NCI-H345 (cell line): Measurements from ENCODE around the gene NXPH3.
"Not testable (repeated sequence)": the region's sequence is repeated elsewhere in the genome, so short reads cannot be mapped to it uniquely, and the experiment has no call there.

Source experiments
- DNase-seq: peaks from one replicate; lab custom pipeline; 2025; lab: John Stamatoyannopoulos, UW

The NXPH3 gene

GRCh38 chr17:49554694-49555494, 20.8 kb upstream of the NXPH3 start:
- DNase-seq, result no peak

DNA sequence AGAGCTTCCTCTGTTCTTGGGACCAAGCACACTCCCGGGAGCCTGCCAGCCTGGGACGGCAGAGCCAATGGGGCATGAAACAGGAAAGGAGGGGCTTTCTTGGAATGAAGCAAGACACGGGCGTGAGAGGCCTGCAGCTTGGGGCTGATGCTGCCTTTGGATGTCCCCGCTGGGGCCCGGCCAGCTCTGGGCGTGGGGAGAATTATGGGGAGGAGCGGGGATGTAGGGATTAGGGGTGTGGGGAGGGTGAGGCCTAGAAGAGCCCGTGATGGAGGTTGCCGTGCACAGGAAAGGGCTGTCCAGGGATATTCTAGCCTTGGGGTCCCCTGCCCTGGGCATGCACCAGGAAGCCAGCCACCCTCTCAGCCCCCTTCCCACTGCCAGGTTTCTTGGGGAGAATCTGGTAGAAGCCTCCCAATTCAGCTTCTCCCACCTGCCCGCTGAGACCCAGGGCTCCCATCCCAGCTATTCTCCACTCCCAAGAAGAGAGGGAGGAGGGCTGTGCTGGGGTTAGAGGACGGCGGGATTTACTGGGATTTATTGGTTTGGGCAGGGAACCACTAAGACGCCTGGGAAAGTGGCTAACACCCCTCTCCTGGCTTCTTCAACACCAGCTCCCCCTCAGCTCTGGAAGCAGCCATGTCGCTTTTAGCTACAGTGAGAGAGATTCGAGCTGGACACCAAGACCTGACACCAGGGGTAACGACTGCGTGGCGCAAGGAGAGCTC, 20.0 kb upstream of the NXPH3 start:
- DNase-seq, result no peak

- peak; percentile 68 for DNase-seq
These were observed 19.3 kb upstream of the NXPH3 start for GRCh38 chr17:49556223-49556943.

DNA sequence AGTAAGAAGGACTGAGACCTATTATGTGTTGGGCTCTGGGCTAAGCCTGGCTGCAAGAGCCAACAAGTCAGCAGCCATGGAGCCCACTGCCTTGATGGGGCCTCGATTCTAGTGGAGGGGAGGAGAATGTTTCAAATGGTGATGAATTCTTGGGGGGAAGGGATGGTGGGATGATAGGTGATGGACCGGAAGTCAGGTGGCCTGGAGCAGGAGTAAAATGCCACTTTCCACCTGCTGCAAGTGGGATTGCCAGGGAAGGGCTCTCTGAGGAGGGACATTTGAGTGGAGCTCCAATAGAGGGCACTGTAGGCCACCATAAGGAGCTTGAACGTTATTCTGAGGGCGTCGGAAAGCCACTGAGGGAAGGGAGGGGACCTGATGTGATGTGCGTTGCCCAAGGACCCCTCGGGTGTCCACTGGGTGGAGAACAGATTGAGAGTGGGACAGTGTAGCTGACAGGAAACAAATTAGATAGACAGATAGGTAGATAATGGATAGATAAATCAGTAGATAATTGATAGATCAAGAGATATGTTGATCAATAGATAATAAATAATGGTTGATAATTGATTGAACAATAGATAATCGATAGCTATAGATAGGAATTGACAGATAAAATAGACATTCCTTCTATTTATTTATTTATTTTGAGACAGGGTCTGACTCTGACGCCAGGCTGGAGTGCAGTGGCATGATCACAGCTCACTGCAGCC, 18.2 kb upstream of the NXPH3 start:
- peak; percentile 50 for DNase-seq

- DNase-seq, result no peak
These were observed 11.0 kb upstream of the NXPH3 start for GRCh38 chr17:49564638-49565037.

DNA sequence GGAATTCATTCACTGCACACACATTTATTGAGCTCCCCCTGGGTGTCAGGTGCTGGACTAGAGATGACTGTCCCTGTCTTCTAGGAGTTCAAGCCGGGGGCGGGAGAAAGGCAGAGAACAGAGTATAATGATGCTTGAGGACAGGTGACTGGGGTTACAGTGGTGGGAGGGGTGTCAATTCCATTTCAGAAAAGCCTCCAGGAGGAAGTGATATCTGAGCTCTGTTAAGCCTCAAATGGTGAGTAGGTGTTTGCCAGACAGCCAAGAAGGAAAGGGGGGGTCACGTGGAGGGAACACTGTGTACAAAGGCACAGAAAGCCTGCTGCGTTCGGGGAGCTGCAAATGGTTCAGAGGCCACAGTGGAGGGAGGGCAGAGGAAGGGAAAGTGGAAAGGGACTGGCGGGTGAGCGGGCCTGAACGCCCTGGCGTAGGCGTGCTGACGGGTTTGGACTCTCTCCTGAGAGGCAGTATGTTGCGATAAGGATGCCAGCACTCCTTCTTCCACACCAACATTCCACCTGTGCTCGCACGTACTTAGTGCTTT, 9.7 kb upstream of the NXPH3 start:
- DNase-seq, result peak; percentile 31

GRCh38 chr17:49566668-49567071, 9.0 kb upstream of the NXPH3 start:
- DNase-seq, result no peak

DNA sequence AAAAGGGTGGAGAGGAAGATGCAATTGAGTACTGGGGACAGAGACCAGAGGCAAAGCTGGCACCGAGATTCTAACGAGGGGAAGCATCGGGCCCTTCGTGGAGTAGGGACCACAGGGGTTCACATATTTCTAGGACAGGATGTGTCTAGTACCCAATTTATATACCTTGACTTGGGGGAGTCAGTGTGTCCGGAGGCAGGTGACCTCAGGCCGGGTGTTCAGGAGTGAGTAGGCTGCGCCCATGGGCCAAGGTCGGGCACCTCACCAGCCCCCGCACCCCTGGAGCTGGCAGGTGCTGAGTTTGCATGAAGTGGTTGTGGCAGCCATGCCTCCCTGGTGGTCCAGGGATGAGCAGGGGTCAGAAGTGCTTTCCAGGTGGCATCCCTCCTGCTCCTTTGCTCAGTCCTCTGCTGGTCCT, 8.6 kb upstream of the NXPH3 start:
- no peak for DNase-seq

DNA sequence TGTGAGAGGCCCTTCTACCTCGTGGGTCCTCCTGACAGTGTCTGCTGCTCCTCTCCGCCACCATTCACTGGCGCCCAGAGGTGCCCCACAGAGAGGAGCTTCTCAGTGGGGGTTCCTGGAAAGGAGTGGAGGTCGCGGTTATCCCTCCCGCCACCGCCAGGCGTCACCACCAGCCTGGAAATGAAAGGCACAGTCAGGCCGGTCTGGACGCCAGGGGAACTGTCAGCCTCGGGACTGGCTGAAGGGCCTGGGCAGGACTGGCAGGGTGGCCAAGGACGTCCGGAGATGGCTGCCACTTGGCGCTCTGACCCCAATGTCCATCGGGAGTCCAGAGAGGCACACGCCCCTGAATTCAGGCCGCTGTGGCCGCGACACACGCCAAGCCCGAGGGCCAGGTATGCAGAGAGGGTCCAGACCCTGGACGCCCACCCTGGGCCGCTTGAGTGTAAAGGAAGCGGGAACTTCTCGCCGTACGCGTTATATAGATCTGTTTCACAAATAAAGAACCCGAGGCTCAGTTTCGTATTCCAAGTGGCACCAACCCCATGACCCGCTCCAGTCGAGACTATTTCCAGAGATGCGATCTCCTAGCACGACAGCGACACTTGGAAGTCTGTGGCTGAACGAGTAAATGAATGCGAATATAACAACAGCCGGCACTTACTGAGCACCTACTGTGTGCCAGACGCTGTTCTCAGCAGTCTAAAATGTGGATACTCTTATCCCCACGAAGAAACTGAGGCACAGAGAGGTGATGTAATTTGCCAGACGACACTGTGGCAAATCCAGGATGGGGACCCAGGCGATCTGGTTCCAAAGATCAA, 7.6 kb upstream of the NXPH3 start:
- DNase-seq, result peak; percentile 74

GRCh38 chr17:49568695-49569047, 7.0 kb upstream of the NXPH3 start:
- DNase-seq, result not testable (repeated sequence)

DNA sequence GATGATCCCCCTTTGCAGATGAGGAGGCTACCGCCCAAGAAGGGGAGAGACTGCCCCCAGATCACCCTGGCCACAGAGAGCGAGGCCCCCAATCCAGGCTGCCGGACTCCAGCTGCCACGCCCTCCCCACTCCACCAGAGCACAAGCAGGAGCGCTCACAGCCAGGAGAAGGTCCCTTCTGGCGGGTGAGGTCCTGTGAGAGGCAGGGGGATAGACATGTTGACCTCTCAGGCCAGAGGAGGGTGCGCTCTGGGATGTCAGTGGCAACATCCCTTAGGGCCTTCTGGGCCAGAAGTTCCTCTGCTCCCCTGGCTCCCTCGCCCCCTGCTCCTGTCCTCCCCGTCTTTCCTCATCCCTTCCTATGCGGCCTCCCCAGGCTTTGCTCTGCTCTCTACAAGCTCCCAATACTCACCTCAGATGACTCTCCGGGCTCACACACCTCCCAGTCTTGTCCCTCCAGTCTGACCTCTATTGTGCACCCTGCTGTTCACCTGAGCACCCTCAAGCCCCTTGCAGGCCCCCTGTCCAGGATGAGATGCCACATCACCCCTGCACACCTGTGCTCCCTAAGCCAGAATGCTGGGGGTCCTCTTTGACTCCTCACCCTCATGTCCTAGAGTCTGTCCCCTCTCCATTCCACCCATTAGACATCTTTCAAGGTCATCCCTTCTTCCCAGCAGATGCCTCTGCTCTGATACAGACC, 5.0 kb upstream of the NXPH3 start:
- DNase-seq, result no peak

DNA sequence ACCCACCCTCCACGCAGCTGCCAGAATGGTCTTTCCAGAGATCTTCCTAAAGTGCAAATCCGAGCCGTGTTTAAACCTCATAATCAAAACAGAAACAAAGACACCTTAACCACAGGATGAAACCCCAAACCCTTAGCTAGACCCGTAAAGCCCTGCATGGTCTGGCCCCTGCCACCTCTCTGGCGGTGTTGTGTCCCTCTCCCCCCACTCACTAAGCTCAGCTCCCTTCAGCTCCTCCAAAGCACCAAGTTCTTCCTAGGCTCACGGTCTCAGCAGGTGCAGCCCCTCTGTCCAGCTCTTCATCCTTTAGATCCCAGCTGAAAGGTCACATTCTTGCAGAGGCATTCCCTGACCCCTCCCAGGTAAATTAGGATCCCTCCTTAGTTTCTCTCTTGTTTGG, 4.4 kb upstream of the NXPH3 start:
- DNase-seq, result no peak

GRCh38 chr17:49571764-49572163, 3.9 kb upstream of the NXPH3 start:
- no peak for DNase-seq

- no peak for DNase-seq
These were observed 3.4 kb upstream of the NXPH3 start for GRCh38 chr17:49572226-49572625.

DNA sequence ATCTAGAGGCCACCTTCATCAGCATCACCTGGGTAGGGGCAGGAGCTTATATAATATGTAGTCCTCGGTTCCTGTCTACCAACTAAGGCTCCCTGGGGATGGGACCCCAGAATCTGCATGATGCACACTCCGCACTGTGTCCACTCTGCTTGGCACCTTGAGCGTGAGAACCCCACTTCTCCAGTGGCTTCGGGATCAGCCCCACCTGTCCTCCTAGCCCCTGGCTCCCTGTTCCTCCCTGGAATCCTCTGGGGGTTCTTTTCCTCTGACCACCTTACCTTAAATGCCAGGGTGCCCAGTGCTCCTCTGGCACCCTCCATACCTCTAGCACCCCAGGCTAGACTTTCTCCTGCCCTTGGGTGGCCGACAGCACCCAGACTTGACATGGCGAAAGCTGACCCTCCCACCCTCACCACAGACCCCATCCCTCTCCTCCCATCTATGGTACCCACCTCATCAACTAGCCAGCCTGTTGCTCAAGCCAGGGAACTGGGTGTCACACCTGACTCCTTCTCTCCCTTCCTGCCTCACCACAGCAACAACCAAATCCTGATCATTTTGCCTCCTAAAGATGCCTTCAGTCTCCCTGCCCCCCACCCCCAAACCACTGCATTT, 2.8 kb upstream of the NXPH3 start:
- DNase-seq, result no peak

- no peak for DNase-seq
These were observed 2.0 kb upstream of the NXPH3 start for GRCh38 chr17:49573510-49574322.

GRCh38 chr17:49574323-49574781, 1.3 kb upstream of the NXPH3 start:
- no peak for DNase-seq

GRCh38 chr17:49574945-49575678, 559 bp upstream of the NXPH3 start:
- no peak for DNase-seq
